Measurements from ENCODE around the gene SARM1. TPM values are rescaled to one million over a fixed set of nuclear protein-coding genes. Genes with fewer than 3 reads are reported as not detected.

Gene SARM1
- total and polyA plus RNA-seq, 8 donors, result 11.7 to 19.9 (median 13.2) TPM

- ATAC-seq, result no peak
- TF ChIP-seq CTCF (IDR thresholded peaks at IDR 0.05), result no peak
- intact Hi-C loops (cut with DNase I), result no loop called here
Measured at GRCh38 chr17:28364665-28365363, 6.7 kb upstream of the SARM1 start, which contains the start of gene SEBOX. Gene SEBOX (minus strand): TSS chr17:28365199. CDS start chr17:28365151, 48 bp downstream.

GRCh38 chr17:28365487-28365886 is 6.0 kb upstream of the SARM1 start:
- ATAC-seq (no peak), DNase-seq (no peak)
- Histone ChIP-seq H3K9me3 (no peaks in the 10 kb centered on the region), H3K27me3 (peaks cover 0 to under 1% of the 10 kb centered on the region in 2 donors), H3K4me1 (peaks cover 0 to 6% of the 10 kb centered on the region in 2 donors), H3K4me3 (no peak overlapping the region), H3K27ac (no peak overlapping the region), H3K36me3 (peaks cover 0 to 48% of the 10 kb centered on the region in 2 donors)
- intact Hi-C loops (cut with DNase I), result no loop called here
- TF ChIP-seq CTCF (IDR thresholded peaks at IDR 0.05), result no peak

More at GRCh38 chr17:28364665-28365363, 6.7 kb upstream of the SARM1 start, which contains the start of gene SEBOX:
- H3K27me3 ChIP-seq, result no peaks in the 10 kb centered on the region
- peaks cover 0 to 55% of the 10 kb centered on the region in 2 donors for H3K36me3 ChIP-seq
- H3K4me1 ChIP-seq, result no peaks in the 10 kb centered on the region
- no peak for DNase-seq
- no peak within 1 kb of the TSS for H3K27ac ChIP-seq
- no peak within 1 kb of the TSS for H3K4me3 ChIP-seq
- H3K9me3 ChIP-seq, result no peaks in the 10 kb centered on the region

GRCh38 chr17:28366605-28367004 is 4.9 kb upstream of the SARM1 start:
- no peak for TF ChIP-seq CTCF (IDR thresholded peaks at IDR 0.05)
- no peaks in the 10 kb centered on the region for H3K9me3 ChIP-seq
- ATAC-seq, result no peak
- H3K36me3 ChIP-seq, result peaks cover 0 to 37% of the 10 kb centered on the region in 2 donors
- intact Hi-C loops (cut with DNase I), result no loop called here
- H3K27me3 ChIP-seq, result peaks cover 0 to 11% of the 10 kb centered on the region in 2 donors
- peaks cover 0 to 16% of the 10 kb centered on the region in 2 donors for H3K4me1 ChIP-seq
- no peak for DNase-seq
- H3K27ac ChIP-seq, result no peak overlapping the region
- no peak overlapping the region for H3K4me3 ChIP-seq

GRCh38 chr17:28367641-28368305 is 3.7 kb upstream of the SARM1 start:
- H3K36me3 ChIP-seq, result peaks cover 0 to 26% of the 10 kb centered on the region in 2 donors
- ATAC-seq (no peak), DNase-seq (no peak)
- intact Hi-C loops (cut with DNase I), result no loop called here
- H3K9me3 ChIP-seq, result no peaks in the 10 kb centered on the region
- H3K4me1 ChIP-seq, result peaks cover 6 to 28% of the 10 kb centered on the region in 2 donors
- H3K27ac ChIP-seq, result no peak overlapping the region
- H3K27me3 ChIP-seq, result peaks cover 0 to 23% of the 10 kb centered on the region in 2 donors
- TF ChIP-seq CTCF (IDR thresholded peaks at IDR 0.05), result no peak
- H3K4me3 ChIP-seq, result no peak overlapping the region

GRCh38 chr17:28368306-28368831 is 3.1 kb upstream of the SARM1 start:
- TF ChIP-seq CTCF (IDR thresholded peaks at IDR 0.05), result no peak
- intact Hi-C loops (cut with DNase I), result no loop called here

More at GRCh38 chr17:28368306-28368831, 3.1 kb upstream of the SARM1 start:
- no peak for DNase-seq
- Histone ChIP-seq H3K27me3 (peaks cover 0 to 29% of the 10 kb centered on the region in 2 donors), H3K4me3 (no peak overlapping the region), H3K27ac (no peak overlapping the region), H3K9me3 (no peaks in the 10 kb centered on the region), H3K36me3 (peaks cover 0 to 20% of the 10 kb centered on the region in 2 donors), H3K4me1 (peaks cover 7 to 32% of the 10 kb centered on the region in 2 donors)
- no peak for ATAC-seq

Measured in left lung (tissue), 10 donors.